Small intestine (tissue), 7 donors: ENCODE results near the gene TMEM175. TPM values are rescaled to one million over a fixed set of nuclear protein-coding genes. Genes with fewer than 3 reads are reported as not detected.

Experiments
- DNase-seq, 2 donors: peaks; one replicate each; pipeline versions ENCODE4 v3.0.0 to v3.0.0-alpha.2; 2013
- FAIRE-seq: peaks from 2 replicates; lab custom pipeline; 2012; peaks lifted over from hg19 to GRCh38; lab: Jason Lieb, UNC
- H3K27ac ChIP-seq, 3 donors: one replicate each; pipeline ENCODE4 v1.5.1; 2013; ENCODE audit warnings: low read length in 2 of 3, mild to moderate bottlenecking in 2 of 3, control low read depth in 1 of 3, inconsistent platforms in 1 of 3, low read depth in 1 of 3, moderate library complexity in 1 of 3
- H3K27me3 ChIP-seq, 3 donors: one replicate each; pipeline ENCODE4 v1.6.1; 2013; ENCODE audit warnings: low read length in 3 of 3, inconsistent platforms in 1 of 3; ENCODE audit not compliant: control insufficient read depth in 3 of 3, insufficient read depth in 3 of 3
- H3K36me3 ChIP-seq, 3 donors: one replicate each; pipeline ENCODE4 v1.6.1; 2013; ENCODE audit warnings: low read length in 3 of 3, inconsistent platforms in 1 of 3, low read depth in 1 of 3, mild to moderate bottlenecking in 1 of 3, moderate library complexity in 1 of 3; ENCODE audit not compliant: control insufficient read depth in 3 of 3, insufficient read depth in 2 of 3
- H3K4me1 ChIP-seq, 3 donors: one replicate each; pipeline ENCODE4 v1.6.1; 2013; ENCODE audit warnings: low read length in 2 of 3, inconsistent platforms in 1 of 3, low read depth in 1 of 3, mild to moderate bottlenecking in 1 of 3, moderate library complexity in 1 of 3; ENCODE audit not compliant: control insufficient read depth in 3 of 3, insufficient read depth in 2 of 3
- H3K4me3 ChIP-seq, 3 donors: one replicate each; pipeline ENCODE4 v1.5.1; 2013; ENCODE audit warnings: low read length in 3 of 3, control low read depth in 1 of 3, inconsistent platforms in 1 of 3, low read depth in 1 of 3, mild to moderate bottlenecking in 1 of 3, moderate library complexity in 1 of 3
- H3K9me3 ChIP-seq, 2 donors: one replicate each; pipeline ENCODE4 v1.6.1; 2013; ENCODE audit warnings: low read depth in 1 of 2, low read length in 1 of 2; ENCODE audit not compliant: control insufficient read depth in 2 of 2, insufficient read depth in 1 of 2
- WGBS, 3 donors: extraction: QIAGEN DNeasy Blood & Tissue Kit; methylation state at CpG; one replicate each; pipeline ENCODE4 v1.1.7; 2013; 5-methylcytosine and 5-hydroxymethylcytosine counted together
- polyA plus RNA-seq, 4 donors: library from polyadenylated mRNA; stranded (reverse) in 3 of 4; unstranded in 1 of 4; fragments of 200-250 nt in 3 of 4; fragments of 120-200 nt in 1 of 4; gene quantifications; one replicate each; pipeline versions ENCODE4 v1.2.1 to v1.2.3, GENCODE V29; 2013
- donor health status: healthy with polysubstance abuse.
- donor health status: control.
- donor health status: control.
- donor health status: Bipolar disorder and iron deficiency.
- donor health status: healthy.

TMEM175 gene
- polyA plus RNA-seq, 4 donors = 23.1 to 29.5 (median 24.3) TPM

DNA sequence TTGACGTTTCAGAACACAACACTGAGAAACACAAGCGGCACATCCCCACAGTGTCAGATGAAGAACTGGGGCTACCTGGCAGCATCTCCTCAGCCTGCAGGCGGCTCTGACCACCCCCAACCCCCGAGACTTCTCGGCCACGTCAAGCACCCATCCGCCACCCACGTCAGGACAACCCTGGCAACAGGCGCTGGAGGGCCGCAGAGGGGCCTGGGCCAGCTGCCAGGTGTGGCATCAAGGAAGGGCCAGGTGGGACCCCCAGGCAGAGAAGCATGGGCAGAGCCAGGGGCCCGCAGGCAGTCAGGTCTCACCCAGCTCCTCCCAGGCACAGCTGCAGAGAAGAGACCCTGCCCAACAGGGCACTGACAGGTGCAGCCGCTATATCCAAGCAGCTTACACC lies 22.4 kb upstream of the TMEM175 start:
- WGBS, 3 donors = 95 to 97% (median 96%) methylated on average over 11 to 12 of the region's 12 CpGs
- no peak for FAIRE-seq
- no peaks in the 10 kb centered on the region for H3K4me1 ChIP-seq
- H3K9me3 ChIP-seq = peaks cover 0 to 8% of the 10 kb centered on the region in 2 donors
- H3K4me3 ChIP-seq = no peak overlapping the region
- no peak overlapping the region for H3K27ac ChIP-seq
- H3K27me3 ChIP-seq = no peaks in the 10 kb centered on the region
- H3K36me3 ChIP-seq = peaks cover 16 to 80% (median 27%) of the 10 kb centered on the region in 3 donors
- DNase-seq = no peak

GRCh38 chr4:910366-911091 lies 21.7 kb upstream of the TMEM175 start:
- Histone ChIP-seq H3K27ac (no peak overlapping the region), H3K4me1 (no peaks in the 10 kb centered on the region), H3K27me3 (no peaks in the 10 kb centered on the region), H3K36me3 (peaks cover 16 to 73% (median 25%) of the 10 kb centered on the region in 3 donors), H3K4me3 (no peak overlapping the region), H3K9me3 (peaks cover 0 to 4% of the 10 kb centered on the region in 2 donors)
- DNase-seq (no peak), FAIRE-seq (no peak)
- 95 to 97% (median 95%) methylated on average over 25 to 26 of the region's 26 CpGs for WGBS, 3 donors

- peaks cover 16 to 65% (median 25%) of the 10 kb centered on the region in 3 donors for H3K36me3 ChIP-seq
Measured at GRCh38 chr4:911221-911751, 21.0 kb upstream of the TMEM175 start.

DNA sequence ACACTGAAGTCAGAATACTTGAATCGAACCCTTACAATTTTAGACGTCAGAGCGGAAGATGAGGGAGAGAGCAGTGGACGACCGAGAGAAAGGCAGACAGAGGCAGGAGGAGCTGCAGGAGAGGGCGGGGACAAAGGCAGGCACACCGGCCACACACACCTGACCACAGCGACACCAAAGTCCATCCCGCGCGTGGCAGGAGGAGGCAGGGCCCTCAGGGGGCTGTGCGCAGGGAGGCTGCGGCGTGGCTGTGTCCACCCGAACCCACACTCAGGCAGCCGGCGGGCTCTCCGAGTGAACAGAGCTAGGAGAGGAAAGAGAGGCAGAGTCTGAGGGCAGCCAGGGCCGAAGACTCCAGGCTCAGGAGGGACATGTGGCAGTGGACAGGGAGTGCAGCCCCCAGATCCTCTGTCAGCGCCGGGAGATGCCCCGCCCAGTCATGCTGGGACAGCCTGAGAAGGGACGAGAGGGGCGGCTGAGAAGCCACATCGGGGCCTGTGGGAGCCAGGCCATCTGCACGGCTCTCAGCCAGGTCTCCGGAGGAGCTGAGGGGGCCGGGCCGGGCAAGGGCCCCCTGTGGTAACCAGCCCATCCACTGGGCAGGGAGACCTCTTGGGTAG lies 20.3 kb upstream of the TMEM175 start:
- DNase-seq (no peak), FAIRE-seq (no peak)
- no peak overlapping the region for H3K4me3 ChIP-seq
- H3K9me3 ChIP-seq = no peaks in the 10 kb centered on the region
- peaks cover 16 to 58% (median 21%) of the 10 kb centered on the region in 3 donors for H3K36me3 ChIP-seq
- 89 to 92% (median 90%) methylated on average over 29 of the region's 29 CpGs for WGBS, 3 donors
- H3K27ac ChIP-seq = peak overlapping the region in 1 of 3 donors; percentile 40
- H3K4me1 ChIP-seq = no peaks in the 10 kb centered on the region
- H3K27me3 ChIP-seq = no peaks in the 10 kb centered on the region

More at GRCh38 chr4:911221-911751, 21.0 kb upstream of the TMEM175 start:
- Histone ChIP-seq H3K4me3 (no peak overlapping the region), H3K27me3 (no peaks in the 10 kb centered on the region), H3K9me3 (no peaks in the 10 kb centered on the region), H3K27ac (no peak overlapping the region), H3K4me1 (no peaks in the 10 kb centered on the region)
- no peak for FAIRE-seq
- no peak for DNase-seq
- WGBS, 3 donors = 96 to 97% (median 97%) methylated on average over 23 of the region's 23 CpGs

DNA sequence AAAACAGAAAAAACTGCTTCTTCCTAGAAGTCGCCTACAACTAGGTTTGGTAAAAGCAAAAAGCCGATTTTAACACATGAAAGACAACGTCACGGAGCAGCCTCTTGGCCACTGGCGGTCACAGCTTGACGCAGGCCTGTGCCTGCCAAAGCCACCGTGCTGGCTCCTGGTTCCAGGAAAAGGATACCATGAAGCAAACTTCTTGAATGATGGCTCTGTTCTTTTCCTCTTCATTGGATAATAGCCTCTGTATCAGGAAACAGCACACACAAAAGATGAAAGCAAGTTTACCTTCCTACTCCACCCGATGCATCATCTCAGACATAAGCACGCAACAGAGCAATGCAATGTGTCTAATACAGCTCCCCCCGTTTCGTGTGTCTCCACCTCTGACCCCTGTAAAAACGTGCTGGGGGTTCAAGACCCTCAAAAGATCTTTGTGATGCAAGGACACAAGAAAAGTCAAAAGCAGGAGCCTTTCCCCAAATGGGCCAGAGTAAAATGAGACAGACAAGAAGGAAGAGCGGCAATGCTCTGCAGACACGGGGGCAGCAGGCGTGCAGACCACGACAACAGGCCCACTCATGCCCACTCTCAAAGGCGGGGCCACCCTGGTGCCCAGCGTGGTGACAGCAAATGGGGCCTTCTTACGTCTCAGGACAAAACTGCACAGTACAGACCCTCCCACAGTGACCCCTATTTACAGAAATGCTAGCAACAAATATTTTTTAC lies 19.5 kb upstream of the TMEM175 start:
- DNase-seq (no peak), FAIRE-seq (no peak)
- Histone ChIP-seq H3K4me3 (no peak overlapping the region), H3K27ac (peak overlapping the region in 1 of 3 donors; percentile 40), H3K9me3 (no peaks in the 10 kb centered on the region), H3K36me3 (peaks cover 16 to 51% (median 21%) of the 10 kb centered on the region in 3 donors), H3K27me3 (no peaks in the 10 kb centered on the region), H3K4me1 (no peaks in the 10 kb centered on the region)
- 76 to 88% (median 80%) methylated on average over 19 of the region's 19 CpGs for WGBS, 3 donors

GRCh38 chr4:913280-913618 lies 19.0 kb upstream of the TMEM175 start:
- H3K4me1 ChIP-seq = no peaks in the 10 kb centered on the region
- H3K36me3 ChIP-seq = peaks cover 11 to 46% (median 18%) of the 10 kb centered on the region in 3 donors
- no peaks in the 10 kb centered on the region for H3K27me3 ChIP-seq
- FAIRE-seq = no peak
- no peaks in the 10 kb centered on the region for H3K9me3 ChIP-seq
- H3K4me3 ChIP-seq = no peak overlapping the region
- WGBS, 3 donors = 93 to 95% (median 93%) methylated on average over 4 of the region's 4 CpGs
- H3K27ac ChIP-seq = no peak overlapping the region
- DNase-seq = no peak

- WGBS, 3 donors = 87 to 94% (median 92%) methylated on average over 20 to 21 of the region's 21 CpGs
- Histone ChIP-seq H3K27ac (no peak overlapping the region), H3K27me3 (no peaks in the 10 kb centered on the region), H3K4me3 (no peak overlapping the region), H3K4me1 (no peaks in the 10 kb centered on the region), H3K36me3 (peaks cover 11 to 38% (median 13%) of the 10 kb centered on the region in 3 donors), H3K9me3 (no peaks in the 10 kb centered on the region)
- FAIRE-seq = no peak
- no peak for DNase-seq
Measured at GRCh38 chr4:914531-914930, 17.7 kb upstream of the TMEM175 start.

DNA sequence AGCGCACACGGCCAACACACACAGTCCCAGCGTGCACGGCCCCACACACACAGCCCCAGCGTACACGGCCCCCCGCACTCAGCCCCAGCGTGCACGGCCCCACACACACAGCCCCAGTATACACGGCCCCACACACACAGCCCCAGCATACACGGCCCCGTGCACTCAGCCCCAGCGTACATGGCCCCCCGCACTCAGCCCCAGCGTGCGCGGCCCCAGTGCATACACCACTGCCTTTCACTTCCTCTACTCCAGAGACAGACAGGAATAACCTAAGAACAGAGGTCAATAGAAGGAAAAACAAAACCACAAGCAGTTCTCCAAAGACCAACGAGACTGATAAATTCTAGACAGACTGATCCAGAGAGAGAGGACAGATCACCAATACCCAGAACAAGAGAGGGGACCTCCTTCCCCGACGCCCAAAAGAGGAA lies 17.2 kb upstream of the TMEM175 start:
- DNase-seq (no peak), FAIRE-seq (no peak)
- peak overlapping the region in 1 of 3 donors; percentile 55 for H3K27ac ChIP-seq
- no peaks in the 10 kb centered on the region for H3K9me3 ChIP-seq
- no peaks in the 10 kb centered on the region for H3K4me1 ChIP-seq
- 71 to 88% (median 81%) methylated on average over 20 of the region's 20 CpGs for WGBS, 3 donors
- peaks cover 8 to 35% (median 11%) of the 10 kb centered on the region in 3 donors for H3K36me3 ChIP-seq
- H3K27me3 ChIP-seq = no peaks in the 10 kb centered on the region
- H3K4me3 ChIP-seq = no peak overlapping the region
